PC-3 (cell line): ENCODE data around the gene CADM3. TPM values are rescaled to one million over a fixed set of nuclear protein-coding genes. Genes with fewer than 3 reads are reported as not detected.

Source experiments
- ATAC-seq: fragments of 200-7000 bp; cut with Tn5 transposase; 2 replicates; pipeline ENCODE4 v1.9.1; 2020; ENCODE audit warnings: mild to moderate bottlenecking, moderate library complexity
- BruUV-seq: library from RNA; stranded (reverse); fragments of 400-500 nt; replicated peaks from 2 replicates; lab custom pipeline; 2021; lab: Mats Ljungman, UMichigan
- CTCF ChIA-PET: fragments of 300-600 bp; sonication (Branson Sonifier 250); formaldehyde crosslinking; loops from one replicate; lab custom pipeline; 2022; ENCODE audit warnings: antibody characterized with exemption; lab: Charles Lee
- POLR2A ChIA-PET: fragments of 300-600 bp; sonication (Branson Sonifier 250); formaldehyde crosslinking; loops from one replicate; lab custom pipeline; 2022; ENCODE audit warnings: antibody characterized with exemption; ENCODE audit not compliant: unreplicated experiment; lab: Charles Lee
- DNase-seq: peaks from one replicate; pipeline ENCODE4 v3.0.0-alpha.2; 2015
- H2AFZ ChIP-seq: fragments of 300-600 bp; sonication (generic); 2 replicates; pipeline ENCODE4 v1.6.0; 2016; ENCODE audit warnings: antibody characterized with exemption, low read length
- H3F3A ChIP-seq: fragments of 300-600 bp; sonication (generic); one replicate; pipeline ENCODE4 v1.6.0; 2017; ENCODE audit warnings: antibody characterized with exemption, low read length, control low read depth, mild to moderate bottlenecking; ENCODE audit not compliant: unreplicated experiment
- H3K27ac ChIP-seq: fragments of 300-600 bp; sonication (generic); 2 replicates; pipeline ENCODE4 v1.5.1; 2016; ENCODE audit warnings: mild to moderate bottlenecking, low read length
- H3K27me3 ChIP-seq: fragments of 300-600 bp; sonication (generic); 2 replicates; pipeline ENCODE4 v1.6.1; 2016; ENCODE audit warnings: low read length, mixed read lengths
- H3K36me3 ChIP-seq: fragments of 300-600 bp; sonication (generic); 2 replicates; pipeline ENCODE4 v1.6.1; 2016; ENCODE audit warnings: low read depth, mixed run types, low read length, mixed read lengths
- H3K4me1 ChIP-seq: fragments of 300-600 bp; sonication (generic); 2 replicates; pipeline ENCODE4 v1.5.1; 2016; ENCODE audit warnings: low read length; ENCODE audit not compliant: insufficient read depth
- H3K4me2 ChIP-seq: fragments of 300-600 bp; sonication (generic); 2 replicates; pipeline ENCODE4 v1.6.0; 2016; ENCODE audit warnings: low read length
- H3K4me3 ChIP-seq: fragments of 300-600 bp; sonication (generic); 2 replicates; pipeline ENCODE4 v1.5.1; 2016; ENCODE audit warnings: mild to moderate bottlenecking, low read length, mixed read lengths
- H3K79me2 ChIP-seq: fragments of 300-600 bp; sonication (generic); 2 replicates; pipeline ENCODE4 v1.6.1; 2017; ENCODE audit warnings: low read length, mixed read lengths
- H3K9ac ChIP-seq: fragments of 300-600 bp; sonication (generic); 2 replicates; pipeline ENCODE4 v1.6.0; 2016; ENCODE audit warnings: mild to moderate bottlenecking, low read length
- H3K9me2 ChIP-seq: fragments of 300-600 bp; sonication (generic); replicated peaks from 2 replicates; pipeline ENCODE4 v1.6.1; 2016; ENCODE audit warnings: mixed run types, low read length, mixed read lengths
- H3K9me3 ChIP-seq: fragments of 300-600 bp; sonication (generic); 2 replicates; pipeline ENCODE4 v1.6.1; 2016; ENCODE audit warnings: low read length, mixed read lengths
- H4K20me1 ChIP-seq: fragments of 300-600 bp; sonication (generic); 2 replicates; pipeline ENCODE4 v1.6.1; 2016; ENCODE audit warnings: low read length, mixed read lengths
- CTCF ChIP-seq: fragments of 300-600 bp; sonication (generic); conservative IDR thresholded peaks from 2 replicates; pipeline ENCODE4 v1.5.1; 2017; ENCODE audit warnings: antibody characterized with exemption, low read depth, mild to moderate bottlenecking, low read length
- EZH2 ChIP-seq: fragments of 300-600 bp; sonication (generic); IDR thresholded peaks from one replicate; pipeline ENCODE4 v1.6.1; 2017; ENCODE audit warnings: antibody characterized with exemption, mild to moderate bottlenecking, low read length; ENCODE audit not compliant: unreplicated experiment
- EZH2phosphoT487 ChIP-seq: fragments of 300-600 bp; sonication (generic); IDR thresholded peaks from 2 replicates; pipeline ENCODE4 v1.6.1; 2018; ENCODE audit warnings: mild to moderate bottlenecking, antibody characterized with exemption, low read length, borderline replicate concordance
- intact Hi-C: fragments of 100-400 bp; cut with micrococcal nuclease; formaldehyde crosslinking; loops from 2 replicates; pipeline ENCODE4 v1.9.0; 2023
- total RNA-seq: library from RNA; depleted of rRNA; stranded (reverse); fragments of >200 nt; gene quantifications from 2 replicates; pipeline ENCODE4 v1.2.3, GENCODE V29; 2014; rRNA removed

Gene CADM3
- total RNA-seq, 1 experiment from 2014 or later, result not detected

DNA sequence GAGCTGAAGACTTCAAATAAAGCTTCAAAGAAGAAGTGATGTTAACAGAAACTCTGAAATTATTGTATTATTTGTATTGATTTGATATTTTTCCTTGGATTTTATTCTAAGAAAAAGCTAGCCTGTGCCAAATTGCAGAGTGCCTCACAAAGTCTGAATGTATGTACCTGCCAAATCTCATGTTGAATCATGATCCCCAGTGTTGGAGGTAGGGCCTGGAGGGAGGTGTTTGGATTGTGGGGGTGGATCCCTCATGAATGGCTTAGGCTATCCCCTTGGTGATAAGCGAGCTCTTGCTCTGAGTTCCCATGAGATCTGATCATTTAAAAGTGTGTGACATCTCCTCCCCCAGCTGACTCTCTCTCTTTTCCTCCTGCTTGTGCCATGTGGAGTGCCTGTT is 76.9 kb downstream of the CADM3 start:
- Histone ChIP-seq H3K27ac (no peak overlapping the region), H4K20me1 (no peaks in the 10 kb centered on the region), H3K36me3 (no peaks in the 10 kb centered on the region; the same call in 1 of the 2 replicates), H2AFZ (no peak overlapping the region), H3K79me2 (no peaks in the 10 kb centered on the region), H3K9ac (no peak overlapping the region), H3K4me1 (no peaks in the 10 kb centered on the region), H3K9me3 (no peaks in the 10 kb centered on the region), H3K9me2 (no peaks in the 10 kb centered on the region; the same call in 1 of the 2 replicates), H3K4me2 (no peak overlapping the region), H3K4me3 (no peak overlapping the region), H3K27me3 (peaks cover 15% of the 10 kb centered on the region), H3F3A (no peaks in the 10 kb centered on the region)
- ATAC-seq (no peak), DNase-seq (no peak)
- TF ChIP-seq CTCF (no peak), EZH2phosphoT487 (no peak), EZH2 (no peak)
- POLR2A ChIA-PET, result no interaction called here
- intact Hi-C loops, result no loop called here
- CTCF ChIA-PET, result no interaction called here
- BruUV-seq, result no TSS peak

DNA sequence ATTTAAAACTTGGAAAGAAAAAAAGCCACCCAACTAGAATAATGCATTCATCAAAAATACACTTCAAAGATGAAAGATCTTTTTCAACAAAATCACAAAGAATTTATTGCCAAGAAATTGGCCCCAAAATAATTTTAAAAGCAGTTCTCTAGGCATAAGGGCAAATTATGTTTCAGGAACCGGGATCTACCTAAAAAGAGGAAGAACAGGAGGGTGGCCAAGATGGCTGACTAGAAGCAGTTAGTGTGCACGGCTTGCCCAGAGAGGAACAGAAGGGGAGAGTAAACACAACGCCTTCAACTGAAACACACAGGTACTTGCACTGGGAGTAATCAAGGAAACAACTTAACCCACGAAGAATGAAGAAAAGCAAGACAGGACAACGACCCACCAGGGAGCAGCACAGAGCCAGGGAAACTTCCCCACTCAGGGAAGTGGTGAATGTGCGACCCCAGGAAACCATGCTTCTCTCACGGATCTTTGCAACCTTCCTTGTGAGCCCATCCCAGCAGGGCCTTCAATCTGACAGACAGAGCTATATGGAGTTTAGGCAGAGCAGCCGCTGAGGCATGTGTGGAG is 79.3 kb downstream of the CADM3 start:
- 0 out of 2 replicates have a peak, but pooled peaks cover 6% of the 10 kb centered on the region for H3K9me3 ChIP-seq
- H3K9me2 ChIP-seq, result no peaks in the 10 kb centered on the region; the same call in 1 of the 2 replicates
- no peaks in the 10 kb centered on the region for H3K79me2 ChIP-seq
- DNase-seq (peak; percentile 25), ATAC-seq (no peak)
- CTCF ChIA-PET, result no interaction called here
- intact Hi-C loops, result no loop called here
- no peaks in the 10 kb centered on the region for H3K4me1 ChIP-seq
- POLR2A ChIA-PET, result no interaction called here
- no peaks in the 10 kb centered on the region for H3F3A ChIP-seq
- H3K4me2 ChIP-seq, result no peak overlapping the region
- no peaks in the 10 kb centered on the region for H4K20me1 ChIP-seq
- H3K27me3 ChIP-seq, result peaks cover 15% of the 10 kb centered on the region
- H3K36me3 ChIP-seq, result no peaks in the 10 kb centered on the region; the same call in 1 of the 2 replicates
- TF ChIP-seq EZH2 (no peak), EZH2phosphoT487 (no peak), CTCF (peak; percentile 42)
- no peak overlapping the region for H3K27ac ChIP-seq
- H3K4me3 ChIP-seq, result no peak overlapping the region
- no TSS peak for BruUV-seq
- H2AFZ ChIP-seq, result peak overlapping the region; percentile 36
- H3K9ac ChIP-seq, result no peak overlapping the region

Other genes starting within 250 kb of the CADM3 start
- not detected in 2 replicates for gene PYHIN1, start 240.1 kb upstream of the CADM3 start, total RNA-seq
- 0.98 and 1.3 TPM in 2 replicates for gene IFI16, start 161.7 kb upstream of the CADM3 start, total RNA-seq
- not detected in 2 replicates for gene AIM2, start 94.8 kb upstream of the CADM3 start, total RNA-seq
- gene ACKR1, start 33.3 kb downstream of the CADM3 start, total RNA-seq, result not detected in 2 replicates
- not detected in 2 replicates for gene FCER1A, start 130.7 kb downstream of the CADM3 start, total RNA-seq